ENCODE results near the gene PPP2R2B. TPM values are rescaled to one million over a fixed set of nuclear protein-coding genes. Genes with fewer than 3 reads are reported as not detected.

PPP2R2B gene
- total RNA-seq, 4 donors from 2014 or later = 9.4 to 29.4 (median 20.7) TPM

DNA sequence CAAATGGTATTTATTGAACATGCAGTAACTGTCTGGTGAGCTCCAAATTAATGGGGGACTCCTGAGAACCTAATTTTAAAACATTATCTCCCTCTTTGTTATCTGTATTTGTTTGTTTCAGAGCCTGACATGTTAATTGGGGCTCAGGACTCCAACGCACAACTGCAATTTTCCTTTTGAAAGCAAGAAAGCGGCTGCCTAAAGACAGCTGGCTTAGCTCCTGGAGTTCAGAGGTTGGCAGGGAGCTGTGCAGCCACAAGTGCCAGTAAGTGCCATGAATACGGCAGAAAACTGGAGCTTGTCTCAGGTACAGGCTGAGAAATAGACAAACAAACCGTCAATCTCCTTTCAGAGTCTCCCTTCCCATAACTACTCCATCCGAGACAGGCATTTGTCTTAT is 80.9 kb downstream of the PPP2R2B start:
- DNase-seq (ENCODE audit: low spot score in 2 of 2) = no peak
- 28 to 47% methylated on average over 5 of the region's 5 CpGs for WGBS, 2 donors

DNA sequence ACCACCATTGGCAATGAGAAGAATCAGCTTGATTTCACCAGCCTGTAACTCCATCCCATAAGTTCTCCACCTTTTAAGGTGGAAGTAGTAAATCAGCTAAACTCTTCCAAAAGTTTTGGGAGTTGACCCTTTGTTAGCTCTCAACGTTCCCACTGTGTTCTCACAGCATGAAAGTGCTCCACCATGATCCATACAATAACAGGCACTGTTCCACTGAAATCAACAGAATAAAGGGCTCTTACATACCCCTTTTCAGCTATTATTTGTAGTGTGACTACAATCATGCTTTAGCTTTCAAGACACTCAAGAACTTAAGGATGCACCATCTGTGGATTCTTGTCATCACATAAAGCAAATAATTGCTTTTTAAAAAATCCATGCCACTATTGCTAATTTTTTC is 81.6 kb downstream of the PPP2R2B start:
- WGBS, 2 donors = 6 to 21% methylated on average over 1 of the region's 1 CpG
- Histone ChIP-seq H3K27ac (no peak overlapping the region), H3K9me3 (no peaks in the 10 kb centered on the region), H3K4me1 (peaks cover 0 to 50% (median 26%) of the 10 kb centered on the region in 4 donors), H3K27me3 (no peaks in the 10 kb centered on the region), H3K36me3 (no peaks in the 10 kb centered on the region), H3K4me3 (no peak overlapping the region)
- no peak for DNase-seq (ENCODE audit: low spot score in 2 of 2)
- TF ChIP-seq, protein P1, sequence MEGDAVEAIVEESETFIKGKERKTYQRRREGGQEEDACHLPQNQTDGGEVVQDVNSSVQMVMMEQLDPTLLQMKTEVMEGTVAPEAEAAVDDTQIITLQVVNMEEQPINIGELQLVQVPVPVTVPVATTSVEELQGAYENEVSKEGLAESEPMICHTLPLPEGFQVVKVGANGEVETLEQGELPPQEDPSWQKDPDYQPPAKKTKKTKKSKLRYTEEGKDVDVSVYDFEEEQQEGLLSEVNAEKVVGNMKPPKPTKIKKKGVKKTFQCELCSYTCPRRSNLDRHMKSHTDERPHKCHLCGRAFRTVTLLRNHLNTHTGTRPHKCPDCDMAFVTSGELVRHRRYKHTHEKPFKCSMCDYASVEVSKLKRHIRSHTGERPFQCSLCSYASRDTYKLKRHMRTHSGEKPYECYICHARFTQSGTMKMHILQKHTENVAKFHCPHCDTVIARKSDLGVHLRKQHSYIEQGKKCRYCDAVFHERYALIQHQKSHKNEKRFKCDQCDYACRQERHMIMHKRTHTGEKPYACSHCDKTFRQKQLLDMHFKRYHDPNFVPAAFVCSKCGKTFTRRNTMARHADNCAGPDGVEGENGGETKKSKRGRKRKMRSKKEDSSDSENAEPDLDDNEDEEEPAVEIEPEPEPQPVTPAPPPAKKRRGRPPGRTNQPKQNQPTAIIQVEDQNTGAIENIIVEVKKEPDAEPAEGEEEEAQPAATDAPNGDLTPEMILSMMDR (IDR thresholded peaks at IDR 0.05) = no peak
- TF ChIP-seq POLR2A (IDR thresholded peaks at IDR 0.05) (no peak), EP300 (IDR thresholded peaks at IDR 0.05) (no peak)

More for the DNA sequence above, 80.9 kb downstream of the PPP2R2B start:
- H3K36me3 ChIP-seq = no peaks in the 10 kb centered on the region
- no peaks in the 10 kb centered on the region for H3K9me3 ChIP-seq
- peaks cover 0 to 53% (median 26%) of the 10 kb centered on the region in 4 donors for H3K4me1 ChIP-seq
- no peak overlapping the region for H3K4me3 ChIP-seq
- no peak for TF ChIP-seq POLR2A (IDR thresholded peaks at IDR 0.05)
- TF ChIP-seq, protein P1 (IDR thresholded peaks at IDR 0.05) = no peak
- no peak for TF ChIP-seq EP300 (IDR thresholded peaks at IDR 0.05)
- peak overlapping the region in 1 of 4 donors; percentile 61 for H3K27ac ChIP-seq
- H3K27me3 ChIP-seq = no peaks in the 10 kb centered on the region

DNA sequence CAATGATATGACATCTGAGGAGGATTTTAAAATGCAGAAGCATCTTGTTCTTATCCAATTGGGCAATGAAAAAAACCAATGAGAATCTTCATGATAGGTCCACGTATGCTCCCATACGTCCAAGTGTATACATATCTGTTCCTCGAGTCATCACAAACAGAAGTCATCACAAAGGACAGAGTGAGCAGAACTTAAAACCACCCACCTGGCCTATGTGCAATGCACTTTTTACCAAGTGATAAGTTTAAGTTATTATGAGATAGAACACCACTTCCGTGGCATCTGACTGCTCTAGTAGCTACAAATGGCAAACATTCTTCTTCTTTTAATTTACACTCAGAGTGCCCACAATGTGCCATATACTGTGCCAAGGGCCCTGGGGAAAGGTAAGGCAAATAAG is 82.4 kb downstream of the PPP2R2B start:
- TF ChIP-seq POLR2A (IDR thresholded peaks at IDR 0.05) (no peak), EP300 (IDR thresholded peaks at IDR 0.05) (no peak)
- TF ChIP-seq, protein P1 (IDR thresholded peaks at IDR 0.05) = no peak
- no peak overlapping the region for H3K27ac ChIP-seq

DNA sequence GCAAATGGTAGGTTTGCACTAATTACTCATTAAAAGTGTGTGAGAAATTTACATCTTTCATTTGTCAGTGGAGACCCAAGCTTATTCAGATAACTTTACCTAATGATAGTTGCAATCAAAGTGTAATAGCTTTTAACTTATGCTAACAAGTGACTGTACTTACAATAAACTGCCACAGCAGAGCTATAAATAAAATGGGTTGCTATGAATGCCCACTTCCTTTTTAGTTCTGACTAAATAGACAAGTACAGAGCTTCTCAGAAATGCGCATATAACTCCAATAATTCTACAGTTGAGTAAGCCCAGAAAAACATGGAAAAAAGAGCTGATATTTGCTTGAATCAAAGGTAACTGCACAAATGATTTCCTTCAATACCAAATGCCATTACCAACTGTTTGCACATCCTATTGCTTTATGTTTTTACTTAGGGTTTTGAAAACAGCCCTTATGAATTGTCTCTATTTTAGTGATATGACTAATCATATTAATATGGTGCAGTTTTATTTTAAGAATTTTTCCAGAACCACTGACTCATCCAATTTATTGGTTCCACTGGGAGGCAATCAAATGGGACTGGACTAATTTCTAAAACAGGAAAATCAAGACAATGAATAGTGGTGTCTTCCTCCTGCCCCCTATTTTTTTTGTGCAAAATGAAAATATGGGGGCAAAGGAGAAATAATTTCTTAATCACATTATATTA is 84.1 kb downstream of the PPP2R2B start:
- no peak for TF ChIP-seq POLR2A (IDR thresholded peaks at IDR 0.05)
- TF ChIP-seq EP300 (IDR thresholded peaks at IDR 0.05) = no peak
- TF ChIP-seq, protein P1 (IDR thresholded peaks at IDR 0.05) = no peak
- no peaks in the 10 kb centered on the region for H3K9me3 ChIP-seq
- DNase-seq (ENCODE audit: low spot score in 2 of 2) = no peak
- H3K27ac ChIP-seq = peak overlapping the region in 1 of 4 donors; percentile 51
- H3K4me3 ChIP-seq = no peak overlapping the region
- H3K4me1 ChIP-seq = peaks cover 0 to 49% (median 26%) of the 10 kb centered on the region in 4 donors
- WGBS, 2 donors = 27 to 41% methylated on average over 1 of the region's 1 CpG
- H3K36me3 ChIP-seq = no peaks in the 10 kb centered on the region
- no peaks in the 10 kb centered on the region for H3K27me3 ChIP-seq

More for the DNA sequence above, 82.4 kb downstream of the PPP2R2B start:
- Histone ChIP-seq H3K4me1 (peaks cover 0 to 50% (median 26%) of the 10 kb centered on the region in 4 donors), H3K9me3 (no peaks in the 10 kb centered on the region), H3K27me3 (no peaks in the 10 kb centered on the region), H3K36me3 (no peaks in the 10 kb centered on the region), H3K4me3 (no peak overlapping the region)
- DNase-seq (ENCODE audit: low spot score in 2 of 2) = no peak
- 74% methylated on average over 4 of the region's 4 CpGs for WGBS, 2 donors

DNA sequence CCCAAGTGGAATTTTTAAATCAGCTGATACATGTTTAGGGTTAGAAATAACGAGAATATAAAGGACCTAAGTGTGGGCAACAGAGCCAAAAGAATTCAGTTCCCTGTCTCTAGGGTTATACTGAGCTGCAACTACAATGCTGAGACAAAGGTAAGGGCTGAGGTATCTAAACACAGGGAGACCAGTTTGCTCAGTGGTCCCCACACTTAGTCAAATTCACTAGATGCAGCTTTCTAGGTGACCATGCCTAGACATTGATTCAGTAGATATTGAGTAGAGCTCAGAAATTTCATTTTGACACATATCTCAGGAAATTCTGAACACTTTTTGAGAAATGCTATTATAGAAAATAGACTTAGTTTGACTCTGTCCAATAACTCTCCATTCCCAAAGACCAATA is 84.8 kb downstream of the PPP2R2B start:
- no peak for DNase-seq (ENCODE audit: low spot score in 2 of 2)
- TF ChIP-seq POLR2A (IDR thresholded peaks at IDR 0.05) = no peak
- TF ChIP-seq, protein P1 (IDR thresholded peaks at IDR 0.05) = no peak
- TF ChIP-seq EP300 (IDR thresholded peaks at IDR 0.05) = no peak
- Histone ChIP-seq H3K27me3 (no peaks in the 10 kb centered on the region), H3K4me3 (no peak overlapping the region), H3K36me3 (no peaks in the 10 kb centered on the region), H3K4me1 (peaks cover 0 to 52% (median 26%) of the 10 kb centered on the region in 4 donors), H3K9me3 (no peaks in the 10 kb centered on the region), H3K27ac (peak overlapping the region in 1 of 4 donors; percentile 51)
- 68 to 78% methylated on average over 1 of the region's 1 CpG for WGBS, 2 donors
